ENCODE measurements around the gene TNFRSF21.
"Not testable (repeated sequence)": the region's sequence is repeated elsewhere in the genome, so short reads cannot be mapped to it uniquely, and the experiment has no call there.

TNFRSF21 gene

DNA sequence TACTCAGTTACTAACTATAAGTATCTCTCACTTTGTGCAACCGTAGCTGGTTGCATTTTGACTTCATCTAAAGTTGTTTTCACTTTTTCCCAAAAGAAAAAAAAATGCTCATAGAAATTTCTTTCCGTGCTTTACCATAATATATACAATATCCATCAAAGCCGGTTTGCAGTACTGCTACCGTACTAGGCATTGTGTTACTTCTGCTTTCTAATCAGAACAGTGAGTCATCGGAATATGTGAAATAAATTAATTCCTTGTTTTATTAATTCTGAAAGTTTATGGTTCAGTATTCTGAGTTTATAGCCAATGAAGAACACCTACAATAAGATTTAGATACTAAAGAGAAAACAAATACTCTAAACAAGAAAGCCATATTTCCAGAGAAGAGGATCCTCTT is 72.5 kb downstream of the TNFRSF21 start:
- Mint-ChIP-seq H3K9me3 (no peaks in the 10 kb centered on the region), H3K4me3 (no peak overlapping the region), H3K36me3 (no peaks in the 10 kb centered on the region), H3K27me3 (peaks cover 2% of the 10 kb centered on the region), H3K27ac (no peak overlapping the region), H3K4me1 (peaks cover 6% of the 10 kb centered on the region)

DNA sequence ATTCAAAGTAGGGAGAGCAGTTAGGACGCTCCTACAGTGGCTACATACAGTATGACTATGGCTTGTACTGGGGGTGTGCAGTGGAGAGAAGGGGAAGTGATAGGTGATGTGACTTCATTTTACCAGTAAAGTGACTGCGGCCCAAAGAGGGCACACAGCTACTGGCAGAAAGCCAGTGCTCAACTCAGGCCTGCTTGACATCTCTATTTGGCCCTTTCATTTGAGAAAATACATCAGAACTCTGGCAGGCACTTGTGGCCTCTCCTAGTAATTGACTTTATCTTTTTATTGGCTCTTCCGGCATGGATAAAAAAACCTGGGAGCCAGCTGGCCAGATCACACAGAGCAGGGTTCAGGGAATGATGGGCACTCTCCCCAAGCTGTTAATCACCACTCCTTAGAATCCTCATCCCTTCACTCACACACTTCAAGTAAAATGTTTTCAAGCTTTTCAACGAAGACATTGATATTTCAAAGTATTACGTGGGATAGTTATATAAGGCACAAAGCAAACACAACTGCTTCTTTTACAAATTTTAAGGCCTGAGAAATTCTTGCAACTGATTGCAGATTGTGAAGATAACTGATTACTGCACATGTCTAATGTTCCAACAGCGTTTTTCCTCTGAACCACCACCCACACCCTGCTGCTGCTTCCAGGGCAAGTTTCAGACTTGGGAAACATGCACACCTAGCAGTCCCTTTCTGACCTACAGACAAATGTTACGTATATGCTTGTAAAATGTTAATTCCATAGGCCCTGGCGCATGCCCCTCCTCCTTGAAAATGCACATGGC is 73.5 kb downstream of the TNFRSF21 start:
- Mint-ChIP-seq H3K27ac (no peak overlapping the region), H3K9me3 (no peaks in the 10 kb centered on the region), H3K4me3 (no peak overlapping the region), H3K27me3 (no peaks in the 10 kb centered on the region), H3K4me1 (no peaks in the 10 kb centered on the region), H3K36me3 (no peaks in the 10 kb centered on the region)

DNA sequence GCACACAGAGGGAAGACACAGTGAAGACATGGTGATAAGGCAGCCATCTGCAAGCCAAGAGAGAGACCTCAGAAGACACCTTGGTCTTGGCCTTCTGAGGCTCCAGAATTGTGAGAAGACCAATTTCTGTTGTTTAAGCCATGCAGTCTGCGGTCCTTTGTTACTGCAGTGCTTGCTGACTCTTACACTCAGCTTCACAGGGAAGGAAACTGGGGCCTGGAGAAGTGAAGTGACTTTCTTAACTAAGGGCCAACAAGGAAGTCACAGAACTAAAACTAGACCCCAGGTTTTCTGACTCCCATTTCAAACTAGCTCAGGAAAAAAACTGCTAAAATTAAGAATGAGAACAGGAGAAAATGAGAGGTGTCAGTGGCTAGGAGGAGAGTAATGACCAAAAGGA is 74.3 kb downstream of the TNFRSF21 start:
- Mint-ChIP-seq H3K4me1 (no peaks in the 10 kb centered on the region), H3K4me3 (no peak overlapping the region), H3K36me3 (no peaks in the 10 kb centered on the region), H3K27ac (no peak overlapping the region), H3K9me3 (no peaks in the 10 kb centered on the region), H3K27me3 (no peaks in the 10 kb centered on the region)

DNA sequence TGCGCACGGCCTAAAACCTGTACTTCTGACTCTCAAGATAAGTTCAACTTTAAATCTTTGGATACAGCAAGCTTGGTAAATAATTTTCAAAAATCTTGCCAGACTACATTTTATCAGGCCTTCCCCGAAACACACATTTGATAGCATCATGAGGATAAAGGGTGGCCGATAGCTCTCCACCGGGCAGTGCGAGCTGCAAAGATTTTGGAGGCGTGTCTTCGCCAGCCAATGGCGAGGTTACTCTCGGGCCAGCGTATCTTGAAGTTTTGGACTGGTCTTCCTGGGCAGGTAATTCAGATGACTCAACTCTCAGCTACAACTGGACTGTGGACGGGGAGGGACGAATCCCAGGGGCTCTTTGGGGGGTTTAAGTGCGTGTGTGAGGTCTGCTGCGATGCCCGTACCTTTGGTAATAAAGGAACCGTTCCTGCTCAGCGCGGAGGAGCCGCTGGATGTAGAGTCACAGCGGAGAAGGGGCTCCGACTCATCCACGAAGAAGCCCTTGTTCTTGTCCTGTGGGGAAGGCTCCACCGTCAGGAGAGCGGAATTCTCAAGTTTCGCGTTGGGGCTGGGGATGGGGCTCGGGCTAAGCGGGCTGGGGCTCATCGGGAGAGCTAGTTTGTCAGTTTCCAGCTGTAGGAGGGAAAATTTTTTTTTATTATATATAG is 75.3 kb downstream of the TNFRSF21 start:
- no peaks in the 10 kb centered on the region for H3K27me3 Mint-ChIP-seq
- H3K4me1 Mint-ChIP-seq, result no peaks in the 10 kb centered on the region

DNA sequence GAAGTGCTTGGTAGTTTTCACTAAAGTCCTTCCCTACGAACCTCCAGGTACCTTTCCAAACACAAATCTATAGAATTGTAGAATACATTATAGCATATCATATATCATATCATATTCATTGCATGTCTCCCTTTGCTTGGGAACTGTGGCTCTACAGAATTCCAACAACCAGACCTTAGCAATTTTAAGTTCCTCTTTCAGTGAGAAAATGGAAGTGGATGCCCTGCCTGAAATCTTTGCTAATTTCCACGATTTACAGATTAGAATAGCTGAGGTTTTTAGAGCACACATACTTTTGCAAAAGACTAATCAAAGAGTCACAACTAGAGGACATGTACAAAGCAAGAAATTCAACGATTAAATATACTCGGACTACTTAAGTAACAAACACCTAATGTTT is 78.6 kb downstream of the TNFRSF21 start:
- Mint-ChIP-seq H3K27me3 (no peaks in the 10 kb centered on the region), H3K9me3 (no peaks in the 10 kb centered on the region), H3K27ac (no peak overlapping the region), H3K4me1 (no peaks in the 10 kb centered on the region), H3K4me3 (no peak overlapping the region), H3K36me3 (no peaks in the 10 kb centered on the region)

More for the DNA sequence above, 75.3 kb downstream of the TNFRSF21 start:
- Mint-ChIP-seq H3K36me3 (no peaks in the 10 kb centered on the region), H3K27ac (no peak overlapping the region), H3K9me3 (no peaks in the 10 kb centered on the region), H3K4me3 (no peak overlapping the region)

DNA sequence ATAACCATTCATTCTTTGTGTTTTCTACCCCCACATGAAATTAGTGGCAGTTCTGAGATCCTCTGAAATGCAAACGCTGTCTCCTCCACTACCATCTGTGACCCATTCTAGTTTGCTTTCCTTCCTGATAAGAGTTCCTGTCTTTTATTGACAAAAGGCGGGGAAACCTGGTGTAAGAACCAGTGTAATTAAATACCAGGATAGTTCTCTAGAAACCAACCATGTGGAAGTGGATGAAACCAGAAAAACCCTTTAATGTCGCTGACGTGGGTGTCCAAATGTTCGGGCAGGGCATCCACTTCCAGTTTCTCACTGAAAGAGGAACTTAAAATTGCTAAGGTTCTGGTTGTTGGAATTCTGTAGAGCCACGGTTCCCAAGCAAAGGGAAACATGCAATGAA is 79.1 kb downstream of the TNFRSF21 start:
- no peaks in the 10 kb centered on the region for H3K27me3 Mint-ChIP-seq
- H3K4me3 Mint-ChIP-seq, result no peak overlapping the region
- no peaks in the 10 kb centered on the region for H3K4me1 Mint-ChIP-seq
- no peaks in the 10 kb centered on the region for H3K9me3 Mint-ChIP-seq
- H3K36me3 Mint-ChIP-seq, result no peaks in the 10 kb centered on the region
- H3K27ac Mint-ChIP-seq, result no peak overlapping the region

DNA sequence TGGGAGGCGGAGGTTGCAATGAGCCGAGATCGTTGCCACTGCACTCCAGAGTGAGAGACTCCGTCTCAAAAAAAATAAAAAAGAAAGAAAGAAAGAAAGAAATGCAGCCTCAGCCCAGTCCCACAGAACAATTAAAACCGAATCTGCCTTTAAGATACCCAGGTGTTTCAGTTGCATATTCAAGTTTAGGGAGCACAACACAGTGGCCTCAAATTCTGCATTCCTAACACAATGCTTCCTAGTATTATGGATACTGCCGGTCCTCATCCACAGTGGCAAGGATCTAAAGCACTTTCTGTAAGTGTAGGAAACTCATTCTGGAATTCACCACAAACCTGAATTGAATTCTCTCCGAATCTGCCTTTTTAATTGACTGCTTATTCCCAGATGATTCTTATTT is 80.5 kb downstream of the TNFRSF21 start:
- Mint-ChIP-seq H3K36me3 (no peaks in the 10 kb centered on the region), H3K27me3 (no peaks in the 10 kb centered on the region), H3K9me3 (no peaks in the 10 kb centered on the region), H3K4me1 (no peaks in the 10 kb centered on the region), H3K27ac (no peak overlapping the region), H3K4me3 (no peak overlapping the region)

DNA sequence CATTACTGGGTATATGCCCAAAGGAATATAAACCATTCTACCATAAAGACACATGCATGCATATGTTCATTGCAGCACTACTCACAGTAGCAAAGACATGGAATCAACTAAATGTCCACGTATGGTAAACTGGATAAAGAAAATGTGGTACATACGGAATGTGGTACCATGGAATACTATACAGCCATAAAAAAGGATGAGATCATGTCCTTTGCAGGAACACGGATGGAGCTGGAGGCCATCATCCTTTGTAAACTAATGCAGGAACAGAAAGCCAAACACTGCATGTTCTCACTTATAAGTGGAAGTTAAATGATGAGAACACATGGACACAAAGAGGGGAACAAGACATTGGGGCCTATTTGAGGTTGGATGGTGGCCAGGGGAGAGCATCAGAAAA is 81.6 kb downstream of the TNFRSF21 start:
- H3K9me3 Mint-ChIP-seq, H3K4me3 Mint-ChIP-seq, H3K4me1 Mint-ChIP-seq, H3K27me3 Mint-ChIP-seq, H3K36me3 Mint-ChIP-seq, H3K27ac Mint-ChIP-seq: not testable (repeated sequence)

DNA sequence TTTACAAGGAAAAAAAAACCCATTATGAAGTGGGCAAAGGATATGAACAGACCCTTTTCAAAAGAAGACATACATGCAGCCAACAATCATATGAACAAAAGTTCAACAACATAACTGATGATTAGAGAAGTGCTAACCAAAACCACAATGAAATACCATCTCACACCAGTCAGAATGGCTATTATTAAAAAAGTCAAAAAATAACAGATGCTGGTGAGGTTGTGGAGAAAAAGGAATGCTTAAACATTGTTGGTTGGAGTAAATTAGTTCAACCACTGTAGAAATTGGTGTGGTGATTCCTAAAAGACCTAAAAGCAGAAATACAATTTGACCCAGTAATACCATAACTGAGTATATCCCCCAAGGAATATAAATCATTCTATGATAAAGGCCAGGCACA is 86.5 kb downstream of the TNFRSF21 start:
- not testable (repeated sequence) for H3K36me3 Mint-ChIP-seq, H3K27me3 Mint-ChIP-seq, H3K4me1 Mint-ChIP-seq, H3K27ac Mint-ChIP-seq, H3K4me3 Mint-ChIP-seq, H3K9me3 Mint-ChIP-seq

DNA sequence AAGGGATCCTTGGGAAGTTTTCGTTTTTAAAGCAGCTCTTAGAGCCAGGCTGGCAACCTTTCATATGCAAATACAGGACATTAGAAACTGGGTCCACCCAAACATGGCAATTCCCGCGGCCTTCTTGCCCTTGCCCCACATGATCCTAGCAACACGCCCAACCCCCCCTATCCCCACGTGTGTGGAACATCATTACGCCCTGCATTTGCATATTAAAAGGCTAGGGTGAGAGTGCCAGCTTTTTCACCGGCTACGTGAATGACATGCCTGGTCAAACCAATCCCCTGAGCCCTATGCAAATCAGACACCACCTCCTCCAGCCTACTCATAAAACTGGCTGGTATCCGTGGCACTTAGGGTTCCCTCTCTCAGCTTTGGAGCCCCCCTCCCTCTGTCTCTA is 88.1 kb downstream of the TNFRSF21 start:
- no peaks in the 10 kb centered on the region for H3K4me1 Mint-ChIP-seq
- peaks cover 5% of the 10 kb centered on the region for H3K9me3 Mint-ChIP-seq
- no peak overlapping the region for H3K4me3 Mint-ChIP-seq
- H3K36me3 Mint-ChIP-seq, result no peaks in the 10 kb centered on the region
- no peak overlapping the region for H3K27ac Mint-ChIP-seq
- H3K27me3 Mint-ChIP-seq, result no peaks in the 10 kb centered on the region

DNA sequence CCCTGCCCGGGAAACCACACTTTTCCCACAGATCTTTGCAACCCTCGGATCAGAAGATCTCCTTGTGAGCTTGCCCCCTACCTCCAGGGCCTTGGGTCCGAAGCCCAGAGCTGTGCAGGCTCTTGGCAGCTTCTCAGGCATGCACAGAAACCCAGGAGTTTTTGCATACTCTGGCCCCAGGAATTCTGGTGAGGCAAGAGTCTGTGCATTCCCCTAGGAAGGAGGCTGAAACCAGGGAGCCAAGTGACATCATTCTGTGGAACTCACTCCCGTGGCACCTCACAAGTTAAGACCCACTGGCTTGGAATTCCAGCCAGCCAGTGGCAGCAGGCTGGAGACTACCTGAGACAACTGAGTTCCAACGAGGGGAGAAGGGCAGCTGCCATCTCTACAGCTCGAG is 100.1 kb downstream of the TNFRSF21 start:
- Mint-ChIP-seq H3K4me3 (no peak overlapping the region), H3K9me3 (no peaks in the 10 kb centered on the region), H3K27me3 (no peaks in the 10 kb centered on the region), H3K36me3 (no peaks in the 10 kb centered on the region), H3K4me1 (no peaks in the 10 kb centered on the region), H3K27ac (no peak overlapping the region)

DNA sequence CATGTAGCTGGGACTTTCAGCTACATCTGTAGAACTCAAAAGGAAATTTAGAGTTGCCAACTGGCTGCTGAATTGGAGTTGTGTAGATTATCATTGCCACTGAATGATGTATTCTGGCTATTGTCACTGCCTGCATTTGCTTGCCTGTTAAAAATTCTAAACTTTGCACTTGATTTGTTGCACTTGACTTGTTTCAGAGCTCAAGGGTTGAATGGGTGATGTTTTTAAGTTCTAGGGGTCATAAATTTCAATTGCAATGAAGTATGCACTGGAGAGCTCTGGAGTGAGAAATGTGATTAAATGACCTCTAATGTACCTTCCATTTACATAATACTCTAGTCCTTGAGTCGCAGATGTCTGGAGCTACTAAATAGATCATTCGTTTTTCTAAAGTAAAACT is 102.4 kb downstream of the TNFRSF21 start:
- no peaks in the 10 kb centered on the region for H3K36me3 Mint-ChIP-seq
- H3K27me3 Mint-ChIP-seq, result no peaks in the 10 kb centered on the region
- no peak overlapping the region for H3K4me3 Mint-ChIP-seq
- H3K27ac Mint-ChIP-seq, result no peak overlapping the region
- peaks cover 6% of the 10 kb centered on the region for H3K4me1 Mint-ChIP-seq
- H3K9me3 Mint-ChIP-seq, result no peaks in the 10 kb centered on the region

DNA sequence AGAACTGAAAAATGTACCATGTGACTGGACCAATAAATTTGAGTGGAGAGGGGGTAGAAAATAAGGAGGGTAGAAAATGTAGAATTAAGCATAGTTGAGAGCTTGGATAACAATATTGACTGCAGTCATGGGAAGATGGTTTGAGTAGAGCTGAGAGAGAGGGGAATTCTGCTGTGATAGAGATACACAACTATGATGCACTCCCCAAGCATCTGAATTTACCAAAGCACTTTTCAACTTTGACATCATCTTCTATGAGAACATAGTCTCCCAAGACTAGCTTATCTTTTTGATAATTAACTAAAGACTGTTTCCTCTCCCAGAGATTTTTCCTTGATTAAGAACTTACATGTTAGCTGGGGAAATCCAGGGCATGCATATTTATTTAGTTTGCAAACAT is 103.1 kb downstream of the TNFRSF21 start:
- Mint-ChIP-seq H3K4me1 (peaks cover 6% of the 10 kb centered on the region), H3K9me3 (no peaks in the 10 kb centered on the region), H3K36me3 (no peaks in the 10 kb centered on the region), H3K27me3 (no peaks in the 10 kb centered on the region), H3K27ac (no peak overlapping the region), H3K4me3 (no peak overlapping the region)

DNA sequence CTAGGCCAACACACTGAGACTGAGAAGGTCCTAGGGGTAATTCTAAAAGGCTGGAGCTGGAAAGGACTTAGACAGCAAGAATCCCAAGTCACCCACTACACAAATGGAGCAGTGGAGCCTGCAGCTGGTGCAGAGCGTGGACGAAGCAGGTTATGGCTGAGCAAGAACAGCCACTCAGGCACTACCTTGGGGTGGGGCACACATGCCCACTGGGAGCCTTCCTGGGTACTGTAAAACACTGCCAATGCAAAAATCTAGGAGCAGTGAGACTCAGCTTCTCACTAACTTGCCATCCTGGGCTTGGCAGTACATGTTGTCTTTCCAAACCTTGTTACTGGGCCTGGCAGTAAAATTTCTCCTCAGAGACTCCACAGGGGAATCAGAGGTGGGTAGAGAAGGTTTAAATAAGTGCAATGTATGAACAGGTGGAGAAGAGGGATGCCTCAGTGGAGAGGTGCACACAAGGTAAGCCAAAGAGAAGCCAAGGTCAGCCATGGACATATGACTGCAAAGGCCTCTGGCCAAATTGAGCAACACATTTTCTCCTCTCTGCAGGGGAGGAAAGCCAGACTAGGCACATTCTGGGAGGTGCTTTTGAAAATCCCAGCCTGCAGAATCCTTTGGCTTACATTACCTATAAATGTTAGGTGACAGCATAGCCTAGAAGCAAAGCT is 105.6 kb downstream of the TNFRSF21 start:
- no peaks in the 10 kb centered on the region for H3K36me3 Mint-ChIP-seq
- no peaks in the 10 kb centered on the region for H3K9me3 Mint-ChIP-seq
- no peak overlapping the region for H3K27ac Mint-ChIP-seq
- no peak overlapping the region for H3K4me3 Mint-ChIP-seq
- H3K27me3 Mint-ChIP-seq, result no peaks in the 10 kb centered on the region
- H3K4me1 Mint-ChIP-seq, result peaks cover 6% of the 10 kb centered on the region

DNA sequence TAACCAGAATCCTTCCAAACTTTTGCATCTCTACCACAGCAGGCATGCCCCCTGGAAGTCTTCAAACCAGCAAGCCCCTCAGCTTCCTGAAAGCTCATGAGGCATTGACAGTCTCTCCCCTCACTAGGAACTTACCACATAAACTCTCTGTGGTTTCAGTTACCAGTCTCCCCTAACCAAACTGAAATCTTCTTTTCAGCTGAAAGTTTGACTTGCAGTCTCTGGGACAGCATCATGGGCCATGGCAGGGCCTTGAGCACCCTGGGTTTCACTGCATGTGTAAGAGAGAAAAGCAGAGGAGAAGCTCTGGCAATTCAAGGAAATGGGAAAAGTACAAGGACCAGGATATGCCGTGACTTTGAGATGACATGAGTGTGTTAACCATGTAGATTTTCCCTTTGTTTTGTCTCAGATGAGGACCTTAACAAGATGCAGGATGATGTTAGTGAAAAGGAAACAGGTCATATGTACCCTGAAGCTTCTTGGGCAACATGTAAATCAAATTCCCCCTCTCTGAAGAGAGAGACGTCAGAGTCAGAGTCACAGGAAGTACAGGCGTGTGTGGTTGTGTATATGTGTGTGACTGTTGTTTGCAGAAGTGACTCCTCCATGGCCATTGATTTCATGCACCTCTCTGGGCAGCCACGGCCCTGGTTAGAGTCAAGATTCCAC is 106.3 kb downstream of the TNFRSF21 start:
- Mint-ChIP-seq H3K36me3 (no peaks in the 10 kb centered on the region), H3K27me3 (no peaks in the 10 kb centered on the region), H3K4me1 (peaks cover 8% of the 10 kb centered on the region), H3K27ac (no peak overlapping the region), H3K9me3 (no peaks in the 10 kb centered on the region), H3K4me3 (no peak overlapping the region)

Measured in activated naive CD4-positive, alpha-beta T cell treated with anti-CD3 and anti-CD28 coated beads, Interleukin-2, amount 50 U/mL, for 24 hours (primary cell).